H54 (cell line): Measurements from ENCODE around the gene TMEM178B.

Experiments used
- DNase-seq: peaks from one replicate; pipeline ENCODE4 v3.0.0; 2011; ENCODE audit warnings: low spot score, mixed read lengths; ENCODE audit not compliant: insufficient read length
- FAIRE-seq: peaks from 3 replicates; lab custom pipeline; 2011; peaks lifted over from hg19 to GRCh38; lab: Jason Lieb, UNC
- POLR2A ChIP-seq: IDR thresholded peaks from 2 replicates; pipeline ENCODE4 v1.6.1; 2011; ENCODE audit warnings: low read depth, mild to moderate bottlenecking, low read length

TMEM178B gene

GRCh38 chr7:141528399-141528798 is 454.5 kb downstream of the TMEM178B start:
- no peak for FAIRE-seq
- DNase-seq, result no peak
- TF ChIP-seq POLR2A, result no peak
